ENCODE measurements around the gene SNN. TPM values are rescaled to one million over a fixed set of nuclear protein-coding genes. Genes with fewer than 3 reads are reported as not detected.

Gene SNN
- total and polyA plus RNA-seq, 2 of the 4 experiments (the other 2 are of a cell fraction), result 10.0 to 13.0 TPM

GRCh38 chr16:11655655-11656054 is 12.6 kb upstream of the SNN start:
- no peak overlapping the region for H2AK5ac ChIP-seq (ENCODE audit: low read depth, low read length)
- no peak overlapping the region for H3K23ac ChIP-seq (ENCODE audit: low read depth, low read length)
- H2BK15ac ChIP-seq (ENCODE audit: low read depth, low read length), result no peak overlapping the region
- no peak overlapping the region for H2AFZ ChIP-seq (replicated peaks; ENCODE audit: low read length, poor library complexity)
- no CpG with 5 or more reads among the region's 7 CpGs for WGBS, 2 experiments (ENCODE audit: extremely low coverage in 2 of 2, insufficient read length in 1 of 2)
- H3K4me2 ChIP-seq (ENCODE audit: low read depth, low read length), result no peak overlapping the region
- H3K4me3 ChIP-seq (ENCODE audit: insufficient read depth, low read depth, low read length), result no peak overlapping the region
- H2BK120ac ChIP-seq (ENCODE audit: low read depth, low read length), result no peak overlapping the region
- H3K9ac ChIP-seq (ENCODE audit: low read depth, low read length), result no peak overlapping the region
- no peak overlapping the region for H2BK20ac ChIP-seq (ENCODE audit: low read depth, low read length)
- no peak overlapping the region for H4K5ac ChIP-seq (ENCODE audit: low read depth, low read length)
- no peaks in the 10 kb centered on the region for H3K79me1 ChIP-seq (ENCODE audit: low read depth in 1 of 2, low read length in 2 of 2)
- no peak overlapping the region for H2BK5ac ChIP-seq (ENCODE audit: low read depth, low read length, poor library complexity, severe bottlenecking)
- intact Hi-C loops (cut with micrococcal nuclease), result no loop called here
- H2AK9ac ChIP-seq (replicated peaks; ENCODE audit: low read depth, low read length, poor library complexity), result peak overlapping the region; percentile 37
- dilution Hi-C loops (cut with HindIII; ENCODE audit: low sequenced_read_pairs, unreplicated experiment), result no loop called here
- ChIA-PET POLR2A (ENCODE audit: unreplicated experiment) (no interaction called here), CTCF (no interaction called here)
- H3K56ac ChIP-seq (ENCODE audit: extremely low read depth, insufficient read depth, low read length), result no peak overlapping the region
- ATAC-seq (ENCODE audit: low read depth) (no peak), DNase-seq (no peak)
- no peaks in the 10 kb centered on the region for H3K9me1 ChIP-seq (ENCODE audit: insufficient read depth, low read length)
- BruUV-seq (replicated peaks), result no TSS peak
- peaks cover 9% of the 10 kb centered on the region for H3K27me3 ChIP-seq (ENCODE audit: control insufficient read depth, insufficient read depth, low read length)
- no peaks in the 10 kb centered on the region for H4K20me1 ChIP-seq (ENCODE audit: insufficient read depth, low read length)
- no peak overlapping the region for H3K4ac ChIP-seq (ENCODE audit: low read depth, low read length)
- no peak overlapping the region for H3K27ac ChIP-seq (ENCODE audit: insufficient read depth, low read length)
- no peaks in the 10 kb centered on the region for H3K9me3 ChIP-seq (ENCODE audit: control insufficient read depth, insufficient read depth, low read length)
- TF ChIP-seq RAD21 (IDR thresholded peaks at IDR 0.05; ENCODE audit: low read length), result no peak
- no peak for TF ChIP-seq CTCF (conservative IDR thresholded peaks at IDR 0.05; ENCODE audit: low read depth, low read length)
- TF ChIP-seq POLR2A (IDR thresholded peaks at IDR 0.05; ENCODE audit: low read depth, low read length), result no peak
- TF ChIP-seq BHLHE40 (IDR thresholded peaks at IDR 0.05; ENCODE audit: low read depth, low read length), result no peak
- TF ChIP-seq SMC3 (IDR thresholded peaks at IDR 0.05; ENCODE audit: low read depth, low read length), result no peak
- TF ChIP-seq ELK1 (IDR thresholded peaks at IDR 0.05; ENCODE audit: borderline replicate concordance, low read depth, low read length), result no peak
- no peak for TF ChIP-seq NFE2L2 (IDR thresholded peaks at IDR 0.05; ENCODE audit: low read depth, low read length)
- TF ChIP-seq MXI1 (IDR thresholded peaks at IDR 0.05; ENCODE audit: borderline replicate concordance, low read depth, low read length), result no peak
- no peak for TF ChIP-seq FOS (IDR thresholded peaks at IDR 0.05; ENCODE audit: low read depth, low read length)
- TF ChIP-seq MAFK (IDR thresholded peaks at IDR 0.05; ENCODE audit: low read depth, low read length), result no peak
- no peak for TF ChIP-seq RCOR1 (IDR thresholded peaks at IDR 0.05; ENCODE audit: insufficient replicate concordance, low read length)
- TF ChIP-seq CEBPB (IDR thresholded peaks at IDR 0.05; ENCODE audit: low read depth, low read length), result no peak
- TF ChIP-seq USF2 (IDR thresholded peaks at IDR 0.05; ENCODE audit: low read depth, low read length), result no peak
- TF ChIP-seq MAZ (IDR thresholded peaks at IDR 0.05; ENCODE audit: borderline replicate concordance, low read depth, low read length), result no peak
- no peak for TF ChIP-seq CHD1 (IDR thresholded peaks at IDR 0.05; ENCODE audit: low read depth, low read length)
- TF ChIP-seq RFX5 (IDR thresholded peaks at IDR 0.05; ENCODE audit: low read depth, low read length), result no peak
- no peak overlapping the region for H4K8ac ChIP-seq (ENCODE audit: low read depth in 2 of 2, low read length in 2 of 2)
- H3K18ac ChIP-seq (ENCODE audit: low read depth, low read length), result no peak overlapping the region
- H3K4me1 ChIP-seq (ENCODE audit: control insufficient read depth, insufficient read depth, low read length), result no peaks in the 10 kb centered on the region
- in situ Hi-C loops (cut with MboI; ENCODE audit: low sequenced_read_pairs), result no loop called here
- no peak overlapping the region for H4K91ac ChIP-seq (ENCODE audit: insufficient read depth, low read depth, low read length)
- no peaks in the 10 kb centered on the region for H3K36me3 ChIP-seq (ENCODE audit: control insufficient read depth, insufficient read depth, low read length)
- no peak overlapping the region for H3K14ac ChIP-seq (replicated peaks; ENCODE audit: low read depth, low read length)
